Measurements from ENCODE around the gene RRP1.

RRP1 gene

DNA sequence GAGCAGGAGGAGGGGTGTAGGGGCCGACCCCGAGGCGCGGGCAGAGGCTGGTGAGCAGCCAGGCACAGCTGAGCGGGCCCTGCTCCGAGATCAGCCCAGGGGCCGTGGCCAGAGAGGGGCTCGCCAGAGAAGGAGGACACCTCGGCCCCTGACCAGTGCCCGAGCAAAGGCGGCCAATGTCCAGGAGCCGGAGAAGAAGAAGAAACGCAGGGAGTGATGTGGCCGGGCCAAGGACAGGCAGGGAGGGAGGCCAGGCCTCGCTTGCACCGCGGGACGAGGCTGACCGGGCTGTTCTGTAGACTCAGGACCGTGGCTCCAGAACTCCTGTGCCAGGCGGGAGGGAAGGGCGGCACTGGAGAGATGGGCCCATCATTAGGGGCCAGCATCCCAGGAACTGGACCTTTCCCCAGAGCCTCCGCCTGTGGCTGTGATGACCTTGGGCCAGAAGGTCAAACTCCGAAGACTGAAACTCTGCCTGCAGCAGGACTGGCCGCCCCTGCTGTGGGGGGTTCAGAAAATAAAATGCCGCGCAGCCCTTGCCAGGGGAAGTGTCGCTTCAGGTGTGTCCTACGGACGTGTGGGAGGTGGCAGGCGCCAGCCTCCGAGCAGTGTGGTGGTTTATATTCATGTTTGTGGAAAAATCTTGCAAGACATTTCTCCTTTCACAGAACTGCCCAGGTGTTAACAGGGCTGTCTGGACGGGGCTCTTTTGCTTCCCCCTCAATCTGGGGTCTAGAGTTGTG, 14.4 kb downstream of the RRP1 start:
- no peak for DNase-seq

DNA sequence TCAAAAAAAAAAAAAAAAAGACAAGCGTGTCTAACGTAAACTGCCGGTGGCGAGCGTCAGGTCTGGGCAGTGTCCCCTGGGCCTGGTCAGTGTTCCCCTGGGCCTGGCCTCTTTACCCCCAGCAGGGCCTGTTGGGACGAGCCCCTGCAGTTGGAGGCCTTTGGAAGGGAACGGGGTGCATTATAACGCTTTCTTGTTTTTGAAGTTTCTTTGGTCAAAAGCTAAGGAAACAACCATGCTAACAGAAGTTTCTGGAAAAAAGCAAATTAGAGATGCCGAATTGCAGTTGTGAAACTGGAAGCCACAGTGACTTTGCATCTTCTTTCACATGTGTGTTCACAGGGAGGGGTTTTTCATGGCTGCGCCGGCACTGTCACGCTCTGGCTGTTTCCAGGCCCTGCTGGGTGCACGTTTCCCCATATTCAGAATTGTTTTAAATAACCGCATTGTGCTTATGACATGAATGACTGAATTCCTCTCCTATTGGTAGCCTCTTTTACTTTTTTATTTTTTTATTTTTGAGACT, 16.0 kb downstream of the RRP1 start:
- no peak for DNase-seq

DNA sequence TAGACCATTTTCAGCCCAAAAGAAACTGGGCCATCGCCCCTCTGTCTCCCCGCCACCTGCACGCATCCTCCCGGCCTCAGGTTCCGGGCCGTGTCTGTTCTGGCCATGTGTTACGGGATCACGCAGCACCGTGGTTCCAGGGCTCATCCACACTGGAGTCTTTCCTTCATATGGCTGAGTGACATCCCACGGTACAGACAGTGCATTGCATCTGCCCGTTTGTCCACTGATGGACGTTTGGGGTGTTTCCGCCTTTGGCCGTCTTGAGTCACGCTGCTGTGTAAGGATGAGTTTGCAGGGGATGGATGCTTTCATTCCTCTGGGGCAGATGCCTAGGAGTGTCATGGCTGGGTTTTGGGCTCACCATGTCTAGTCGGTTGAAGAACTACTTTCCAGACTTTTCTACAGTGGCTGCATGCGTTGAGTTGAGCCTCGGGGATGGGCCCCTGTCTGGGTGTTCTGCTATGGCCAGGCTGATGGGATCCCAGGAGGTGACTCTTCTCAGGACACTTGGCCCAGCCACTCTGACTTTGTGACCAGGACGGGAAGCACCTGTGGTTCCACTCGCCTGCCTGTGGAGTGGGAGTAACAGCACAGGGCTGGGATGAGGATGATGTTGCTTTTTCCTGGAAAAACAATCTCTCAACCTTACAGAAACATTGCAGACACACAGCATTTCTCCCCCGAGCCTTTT, 16.8 kb downstream of the RRP1 start:
- DNase-seq = no peak

DNA sequence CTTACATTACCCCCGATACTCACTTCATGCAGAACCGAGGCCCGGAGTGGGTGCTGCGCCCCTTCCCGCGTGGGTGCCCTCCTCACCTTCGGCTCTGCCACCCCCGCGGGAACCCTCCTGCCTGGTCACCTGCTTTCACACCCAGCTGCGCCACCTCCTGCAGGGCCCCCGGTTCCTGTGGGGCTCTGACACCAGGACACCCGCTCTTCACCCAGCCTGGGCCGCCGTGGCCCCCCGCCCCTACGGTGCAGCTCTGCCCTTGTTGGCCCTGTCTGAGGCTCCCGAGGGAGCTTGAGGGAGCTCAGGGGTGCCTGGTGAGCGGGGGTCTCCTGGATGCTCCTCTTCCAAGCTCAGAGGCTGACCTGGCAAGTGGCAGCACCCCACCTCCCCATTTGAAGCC, 19.0 kb downstream of the RRP1 start:
- DNase-seq = no peak

DNA sequence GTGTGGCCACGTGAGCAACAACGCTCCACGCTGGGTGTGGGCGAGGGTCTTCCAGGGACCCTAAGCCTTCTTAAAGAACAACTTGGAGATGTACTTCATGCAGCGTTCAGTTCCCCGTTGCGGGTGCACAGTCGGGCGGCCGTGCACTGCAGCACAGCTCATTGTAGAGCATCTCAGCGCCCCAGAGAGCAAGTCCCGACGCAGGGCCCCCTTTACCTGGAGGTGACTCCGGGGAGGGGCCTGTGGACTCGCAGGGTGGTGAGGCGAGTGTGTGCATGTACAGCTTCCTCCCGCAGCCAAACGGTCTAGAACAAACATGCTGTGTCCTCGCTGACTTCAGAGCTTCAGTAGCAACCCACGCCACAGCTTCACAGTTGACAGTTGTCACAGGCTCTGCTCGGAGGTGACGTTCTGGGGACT, 19.5 kb downstream of the RRP1 start:
- DNase-seq = no peak

DNA sequence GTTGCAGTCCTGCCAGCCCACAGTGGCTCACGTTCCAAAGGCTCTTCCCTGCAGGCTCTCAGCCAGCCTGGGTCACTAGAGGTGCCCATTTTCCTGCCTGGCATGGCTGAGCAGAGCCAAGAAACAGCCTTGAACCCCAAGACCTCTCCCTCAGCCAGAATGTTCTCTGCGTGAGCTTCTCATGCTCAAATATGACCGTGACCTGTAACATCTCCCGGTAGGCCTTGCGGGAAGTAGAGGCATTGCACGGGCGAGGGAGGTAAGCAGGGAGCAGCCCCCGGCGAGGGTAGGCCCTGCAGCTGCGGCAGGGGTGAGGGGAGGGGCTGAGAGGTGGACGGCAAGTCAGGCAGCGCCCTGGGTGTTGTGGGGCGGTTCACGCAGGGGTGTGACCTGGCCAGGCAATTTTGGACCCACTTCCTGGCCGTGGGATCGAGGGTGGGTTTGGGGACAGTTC, 20.0 kb downstream of the RRP1 start:
- no peak for DNase-seq

DNA sequence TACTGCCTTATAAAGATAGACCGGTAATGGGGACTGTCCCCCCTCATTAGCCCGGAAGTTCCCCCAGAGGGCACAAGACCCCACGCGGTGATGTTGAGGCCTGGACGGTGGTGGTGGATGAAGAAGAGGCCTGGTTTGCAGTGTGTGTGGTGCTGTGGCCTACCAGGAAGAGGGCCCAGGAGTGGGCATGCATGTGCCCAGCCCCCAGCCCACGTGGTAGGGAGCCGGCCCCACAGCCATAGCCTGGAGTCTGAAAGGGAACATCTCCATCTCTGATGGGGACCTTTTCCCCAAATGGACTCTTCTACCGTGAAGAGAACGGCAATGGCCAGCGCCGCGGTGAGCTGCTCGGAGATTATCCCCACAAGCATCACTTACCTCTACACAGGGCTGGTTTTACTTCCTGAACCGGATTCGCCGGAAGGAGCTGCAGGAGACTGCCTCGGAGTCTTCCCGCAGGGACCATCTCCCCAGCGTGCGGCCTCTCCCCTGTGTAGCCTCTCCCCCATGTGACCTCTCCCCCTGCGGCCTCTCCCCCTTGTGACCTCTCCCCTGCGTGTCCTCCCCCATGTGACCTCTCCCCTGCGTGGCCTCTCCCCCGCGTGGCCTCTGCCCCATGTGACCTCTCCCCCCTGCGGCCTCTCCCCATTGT, 20.6 kb downstream of the RRP1 start:
- no peak for DNase-seq

DNA sequence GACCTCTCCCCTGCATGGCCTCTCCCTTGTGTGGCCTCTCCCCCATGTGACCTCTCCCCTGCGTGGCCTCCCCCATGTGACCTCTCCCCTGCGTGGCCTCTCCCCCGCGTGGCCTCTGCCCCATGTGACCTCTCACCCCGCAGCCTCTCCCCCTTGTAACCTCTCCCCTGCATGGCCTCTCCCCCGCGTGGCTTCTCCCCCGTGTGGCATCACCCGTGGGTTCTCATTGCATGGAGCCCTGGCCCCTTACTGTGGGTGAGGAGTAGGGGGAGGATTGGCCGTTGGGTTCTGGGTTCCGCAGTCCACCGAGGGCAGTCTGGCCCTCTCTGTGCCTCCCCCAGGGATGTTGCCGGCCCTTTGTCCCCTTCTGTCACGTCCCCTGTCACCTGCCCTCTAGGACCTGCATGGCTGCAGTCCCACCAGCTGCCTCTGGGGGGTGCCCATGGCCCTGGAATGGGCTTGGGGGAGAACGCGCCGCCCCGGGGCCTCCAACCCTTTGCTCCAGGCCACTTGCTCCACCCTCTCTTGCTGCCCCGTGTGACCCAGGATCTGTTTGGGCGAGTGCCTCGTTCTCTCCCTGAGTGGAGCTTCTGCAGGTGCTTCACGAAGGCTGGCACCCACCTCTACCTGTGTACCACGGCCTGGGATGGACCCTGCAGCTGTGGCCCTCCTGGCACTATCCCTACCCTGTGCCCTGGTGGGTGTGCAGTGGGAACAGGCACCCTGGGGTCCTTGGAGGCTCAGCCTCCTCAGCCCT, 21.3 kb downstream of the RRP1 start:
- peak; percentile 89 for DNase-seq

DNA sequence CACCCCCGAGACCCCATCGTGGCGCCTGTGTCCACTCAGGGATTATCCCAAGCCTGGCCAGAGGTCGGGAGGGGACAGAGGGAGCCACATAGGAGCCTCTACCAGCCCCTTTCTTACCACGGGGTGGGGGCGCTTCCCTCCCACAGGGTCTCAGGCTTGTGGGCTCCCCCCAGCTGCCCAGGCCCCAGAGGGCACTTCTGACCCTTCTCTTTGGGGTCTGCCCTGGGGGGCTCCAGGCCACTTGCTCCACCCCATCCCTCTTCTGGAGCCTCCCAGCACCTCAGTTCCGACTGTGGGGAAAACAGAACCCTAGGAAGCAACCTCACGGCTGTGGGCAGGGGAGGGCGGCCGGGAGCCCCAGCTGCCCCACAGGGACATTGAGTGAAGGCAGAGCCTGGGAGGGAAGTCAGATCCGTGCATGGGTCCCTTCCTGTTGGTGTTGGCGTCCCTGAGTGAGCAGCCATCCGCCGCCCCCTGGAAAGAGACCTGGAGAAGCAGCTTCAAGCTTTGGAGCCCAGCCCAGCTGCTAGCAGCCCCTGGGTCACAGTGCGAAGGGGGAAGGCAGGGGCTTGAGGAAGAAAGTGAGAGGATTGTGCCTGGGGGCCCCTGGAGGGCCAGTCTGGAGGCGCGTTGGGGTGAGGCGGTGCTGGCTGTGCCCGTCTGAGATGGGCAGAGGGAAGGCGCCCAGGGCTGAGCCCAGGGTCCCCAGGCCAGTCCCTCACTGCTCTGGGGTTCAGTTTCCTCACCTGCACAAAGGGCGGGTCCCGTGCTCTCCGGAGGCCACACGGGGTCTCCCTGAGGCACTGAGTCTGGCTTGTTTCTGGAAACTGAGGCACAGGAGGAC, 22.1 kb downstream of the RRP1 start:
- DNase-seq = no peak

DNA sequence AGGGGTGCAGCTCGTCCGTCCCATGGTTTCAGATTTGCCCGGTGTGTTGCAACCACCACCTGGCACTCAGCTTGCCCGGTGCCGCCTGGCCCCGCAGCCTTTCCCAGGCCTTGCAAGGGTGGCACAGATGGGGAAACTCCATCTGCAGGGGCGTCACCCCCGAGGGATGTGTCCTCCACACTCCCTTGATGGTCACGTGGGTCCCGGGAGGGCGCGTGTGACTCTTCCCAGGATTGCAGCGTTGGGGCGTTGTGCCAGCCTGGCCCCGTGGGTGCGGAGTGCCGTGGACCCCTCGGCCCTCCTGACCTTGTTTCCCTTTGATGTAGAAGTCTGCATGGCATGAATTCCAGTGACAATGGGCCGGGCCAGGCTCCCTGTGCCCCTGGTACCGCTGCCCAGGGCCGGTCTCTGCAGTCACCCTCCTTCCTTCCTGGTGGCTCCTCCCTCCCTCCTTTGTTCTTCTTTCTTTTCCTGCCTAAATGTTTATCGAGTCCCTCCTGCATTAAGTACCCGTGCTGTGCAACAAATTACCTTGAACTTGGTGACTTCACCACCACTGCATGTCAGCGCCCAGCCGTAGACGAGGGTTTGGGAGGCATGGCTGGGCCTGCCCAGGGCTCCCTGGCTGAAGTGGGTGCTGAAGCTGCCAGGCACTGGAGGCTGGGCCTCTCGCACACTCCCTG, 22.9 kb downstream of the RRP1 start:
- no peak for DNase-seq

DNA sequence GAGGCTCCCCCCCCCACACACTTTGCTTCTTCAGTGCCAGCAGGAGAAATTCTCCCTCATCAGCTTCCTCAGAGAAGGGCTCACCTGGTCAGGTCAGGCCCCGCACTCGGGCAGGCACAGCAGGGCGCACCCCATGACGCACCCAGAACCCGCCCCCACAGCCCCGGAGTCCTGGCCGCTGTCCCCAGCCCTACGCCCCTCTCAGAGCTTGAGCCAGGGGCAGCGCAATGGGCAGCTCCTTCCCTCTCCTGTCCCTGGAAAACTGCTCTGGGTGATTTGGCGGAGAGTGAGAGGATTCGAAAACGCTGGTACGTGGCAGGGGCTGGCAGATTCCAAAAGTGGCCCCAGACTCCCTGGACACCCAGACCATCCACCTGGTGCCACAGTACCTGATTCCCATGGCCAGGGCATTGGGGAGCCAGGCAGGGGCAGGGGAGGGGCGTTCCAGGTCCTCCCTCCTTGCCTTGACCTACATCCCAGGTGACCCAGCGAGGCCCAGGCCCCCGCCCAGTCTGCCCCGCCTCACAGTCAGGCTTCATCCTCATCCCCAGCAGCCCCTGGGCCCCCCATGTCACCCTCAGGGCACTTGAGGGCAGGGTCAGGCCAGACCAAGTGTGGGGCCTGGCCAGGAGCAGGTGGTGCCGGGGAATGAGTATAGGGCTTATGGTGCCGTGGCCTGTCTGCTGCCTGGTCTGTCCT, 23.7 kb downstream of the RRP1 start:
- no peak for DNase-seq

DNA sequence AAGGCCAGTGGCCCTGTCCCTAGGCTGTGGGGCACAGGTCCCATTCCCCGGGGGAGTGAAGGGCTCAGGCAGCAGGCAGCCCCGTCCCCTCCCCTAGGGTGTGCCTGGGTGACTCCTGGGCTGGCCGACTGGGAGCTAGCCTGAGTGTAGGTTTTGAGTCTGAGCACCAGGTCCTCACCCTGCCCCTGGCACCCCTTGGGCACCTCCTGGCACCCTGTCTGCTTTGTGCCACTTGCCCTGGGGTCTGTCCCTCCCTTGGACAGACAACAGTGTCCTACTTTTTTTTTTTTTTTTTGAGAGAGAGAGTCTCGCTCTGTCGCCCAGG, 24.2 kb downstream of the RRP1 start:
- no peak for DNase-seq

DNA sequence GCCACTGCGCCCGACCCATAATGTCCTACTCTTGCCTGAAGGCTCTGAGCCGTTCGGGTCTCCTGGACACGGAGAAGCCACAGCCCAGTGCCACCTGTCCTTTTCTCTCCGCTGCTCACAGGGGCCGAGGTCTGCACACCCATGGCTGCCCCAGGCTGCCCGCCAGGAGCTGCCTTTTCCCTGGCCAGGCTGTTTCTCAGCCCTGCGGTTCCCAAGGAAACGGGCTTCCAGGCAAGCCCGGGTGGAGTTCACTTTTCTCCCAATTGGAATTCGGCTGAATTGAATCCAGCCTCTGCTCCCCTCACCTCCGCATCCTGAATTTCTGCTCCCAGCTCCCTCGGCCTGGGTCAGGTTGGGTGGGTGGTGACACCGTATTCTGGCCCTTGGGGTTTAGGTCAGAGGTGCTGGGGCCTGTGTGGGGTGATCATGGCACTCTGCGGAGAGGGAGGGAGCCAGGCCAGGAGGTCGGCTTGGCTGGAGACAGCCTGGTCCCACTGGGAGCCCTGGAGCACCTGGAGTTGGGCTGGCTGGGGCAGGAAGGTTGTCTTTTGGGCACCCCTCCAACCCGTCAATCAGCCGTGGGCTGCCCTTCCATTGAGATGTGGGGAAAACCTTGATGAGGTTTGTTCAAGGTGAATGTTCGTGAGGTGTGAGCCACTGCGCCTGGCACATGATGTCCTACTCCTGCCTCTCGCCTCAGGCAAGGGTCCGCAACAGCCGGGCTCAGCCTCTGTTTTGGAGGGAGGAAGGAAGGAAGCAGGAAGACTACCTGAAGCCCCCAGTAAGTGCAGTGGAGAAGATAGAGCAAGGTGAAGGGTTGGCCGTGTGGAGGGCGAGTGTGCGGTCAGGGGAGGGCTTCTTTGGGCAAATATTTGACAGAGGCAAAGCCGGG, 25.1 kb downstream of the RRP1 start:
- DNase-seq = no peak

DNA sequence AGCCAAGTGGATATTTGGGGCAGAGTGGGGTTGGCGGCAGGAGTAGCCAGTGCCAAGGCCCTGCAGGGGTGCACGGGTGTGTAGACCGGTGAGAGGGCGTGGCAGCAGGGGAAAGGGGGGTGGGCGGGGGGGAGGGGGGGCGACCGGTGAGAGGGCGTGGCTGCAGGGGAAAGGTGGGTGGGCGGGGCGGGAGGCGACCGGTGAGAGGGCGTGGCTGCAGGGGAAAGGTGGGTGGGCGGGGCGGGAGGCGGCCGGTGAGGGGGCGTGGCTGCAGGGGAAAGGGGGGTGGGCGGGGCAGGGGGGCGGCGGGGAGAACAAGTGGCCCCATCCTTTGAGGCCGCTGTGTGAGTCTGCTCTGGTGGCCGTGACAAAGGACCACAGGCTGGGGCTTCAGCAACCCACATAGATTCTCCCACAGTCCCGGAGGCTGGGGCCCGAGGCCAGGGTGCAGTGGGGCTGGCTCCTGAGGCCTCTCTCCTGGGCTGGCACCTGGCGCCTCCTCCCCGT, 25.8 kb downstream of the RRP1 start:
- DNase-seq = peak; percentile 14

DNA sequence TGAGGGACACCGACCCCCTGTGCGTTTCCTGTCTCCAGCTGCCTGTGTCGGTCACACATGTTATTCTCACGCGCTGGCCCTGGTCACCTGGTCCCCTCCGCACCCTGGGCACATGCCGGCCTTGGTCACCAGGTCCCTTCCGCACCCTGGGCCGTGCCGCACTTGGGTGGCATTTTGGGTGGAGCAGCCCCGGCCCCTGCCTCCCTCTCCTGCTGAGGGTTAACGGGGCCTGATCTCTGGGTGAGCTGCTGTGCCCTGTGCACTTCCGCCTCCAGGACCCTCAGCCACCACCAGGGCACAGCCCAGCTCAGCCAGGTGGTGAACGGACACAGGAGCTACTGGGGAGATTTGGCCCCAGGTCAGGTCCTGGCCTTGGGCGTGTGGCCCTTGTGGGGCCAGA, 26.6 kb downstream of the RRP1 start:
- no peak for DNase-seq

DNA sequence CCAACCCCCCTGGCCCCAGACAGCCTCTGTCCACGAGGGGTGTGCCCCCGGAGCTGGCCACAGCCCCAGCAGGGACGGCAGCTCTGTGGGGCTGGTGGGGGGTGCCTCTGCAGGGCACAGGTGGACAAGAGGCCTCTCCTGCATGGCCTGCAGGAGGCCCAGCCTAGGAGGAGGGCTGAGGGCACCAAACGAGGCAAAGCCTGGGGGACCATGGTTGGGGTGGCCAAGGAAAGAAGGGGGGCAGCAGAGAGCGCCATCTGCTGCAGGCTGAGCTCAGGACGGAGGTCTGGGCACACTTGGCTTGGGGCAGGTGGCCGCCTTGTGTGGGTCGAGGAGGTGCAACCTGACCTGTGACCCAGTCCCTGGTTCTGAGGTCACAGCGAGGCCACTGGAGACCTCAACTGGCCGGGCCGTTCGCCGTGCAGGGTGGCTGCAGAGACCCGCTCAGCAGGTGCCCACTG, 27.3 kb downstream of the RRP1 start:
- no peak for DNase-seq

DNA sequence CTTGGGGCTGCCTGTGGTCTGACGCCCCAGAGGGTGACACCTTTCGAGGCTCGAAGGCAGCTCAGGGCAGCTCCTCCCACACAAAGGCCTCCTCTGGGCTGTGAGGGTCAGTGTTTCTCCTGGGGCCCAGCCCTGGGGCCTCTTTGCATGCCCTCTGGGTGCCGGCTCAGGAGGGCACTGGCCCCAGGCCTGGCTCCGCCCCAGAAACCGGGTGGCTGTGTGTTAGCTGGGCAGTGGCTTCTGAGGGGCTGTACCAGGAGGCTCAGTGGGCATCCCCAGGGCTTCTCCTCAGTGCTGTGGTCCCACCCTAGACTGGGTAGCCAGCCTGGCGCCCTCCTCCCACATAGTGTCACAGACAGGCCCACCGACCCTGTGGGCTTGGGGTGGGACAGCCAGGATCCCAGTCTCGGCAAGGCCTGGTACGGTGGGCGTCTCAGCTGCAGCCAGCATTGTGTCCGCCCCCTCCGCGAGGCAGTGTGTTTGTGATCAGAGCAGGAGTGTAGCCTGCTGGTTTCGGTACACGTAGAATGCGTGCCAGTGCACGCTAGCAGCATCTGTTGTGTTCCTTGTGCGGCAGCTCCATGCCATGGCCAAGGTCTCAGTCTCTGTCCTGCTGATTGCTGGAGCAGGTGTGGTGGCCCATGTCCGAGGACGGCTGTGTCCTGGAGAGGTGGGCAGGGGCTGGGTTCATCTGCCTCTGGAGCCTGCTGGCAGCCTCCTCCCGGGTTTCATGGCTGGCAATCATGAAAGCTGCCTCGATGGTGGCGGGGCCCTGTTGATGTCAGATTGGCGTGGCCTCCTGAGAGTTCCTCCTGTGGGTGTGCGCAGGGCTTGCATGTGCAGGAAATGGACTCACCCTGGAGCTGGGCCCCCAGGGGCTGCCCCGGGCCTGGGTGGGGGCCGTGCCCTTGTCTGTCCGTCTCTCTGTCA, 28.0 kb downstream of the RRP1 start:
- no peak for DNase-seq

DNA sequence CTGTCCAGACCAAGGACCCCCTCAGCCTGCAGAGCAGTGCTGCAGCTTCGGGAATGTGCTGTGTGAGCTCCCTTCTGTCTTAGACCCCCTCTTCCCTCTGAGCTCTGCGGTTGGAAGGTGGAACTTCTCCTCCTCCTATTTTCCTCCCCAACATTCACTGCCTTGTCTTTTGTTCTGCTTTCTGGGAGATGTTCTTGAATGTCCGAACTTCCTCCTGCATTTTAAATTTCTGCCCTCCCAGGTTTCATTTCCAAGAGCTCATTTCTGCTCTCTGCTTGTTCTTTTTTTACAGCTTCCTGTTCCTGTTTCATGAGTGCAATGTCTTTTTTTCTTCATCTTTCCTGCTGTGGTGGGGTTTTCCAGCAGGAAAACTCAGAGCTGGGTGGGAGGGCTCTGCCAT, 29.3 kb downstream of the RRP1 start:
- no peak for DNase-seq

Data from CD4-positive, alpha-beta T cell treated with Interleukin-6 for 4 hours (primary cell).